C4-2B (cell line): ENCODE measurements around the gene AGPAT1.

ENCODE experiments used
- ZFX ChIP-seq: fragments of 450-650 bp; IDR thresholded peaks from 2 replicates; pipeline ENCODE4 v1.6.1; 2017
- TF ChIP-seq, protein P1 (sequence below): fragments of 450-650 bp; conservative IDR thresholded peaks from 2 replicates; pipeline ENCODE4 v1.5.1; 2017; ENCODE audit warnings: mild to moderate bottlenecking

DNA sequence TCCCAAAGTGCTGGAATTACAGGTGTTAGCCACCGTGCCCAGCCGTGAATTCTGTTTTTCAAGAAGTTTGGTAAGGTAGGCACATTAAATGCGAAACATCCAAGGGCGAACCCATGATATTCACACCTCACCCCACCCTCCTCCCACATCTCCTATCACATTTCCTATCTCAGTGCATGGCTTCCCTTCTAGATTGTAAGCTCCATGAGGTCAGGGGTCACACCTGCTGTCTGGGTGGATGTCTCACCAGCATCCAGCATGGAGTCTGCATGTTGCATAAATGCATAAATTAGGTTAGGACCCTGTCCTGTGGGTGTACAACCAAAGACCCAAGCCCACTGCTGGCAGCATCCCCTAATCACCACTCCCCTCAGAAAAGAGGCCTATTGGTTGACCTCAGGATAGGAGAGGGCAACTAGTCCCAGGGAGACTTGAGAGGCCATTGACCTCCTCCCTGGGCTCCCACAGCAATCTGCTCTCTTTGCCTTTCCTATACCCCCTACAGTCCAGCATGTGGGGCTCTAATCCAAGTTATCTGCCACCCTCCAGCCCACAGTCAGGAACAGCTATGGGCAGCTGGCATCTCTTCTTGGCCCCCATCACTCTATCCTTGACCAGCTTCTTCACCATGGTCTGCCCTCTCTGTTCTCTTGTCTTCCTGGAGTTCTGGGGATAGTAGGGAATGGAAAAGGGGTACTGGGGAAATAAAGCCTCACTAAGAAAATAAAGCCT lies 28.3 kb downstream of the AGPAT1 start:
- TF ChIP-seq, protein P1, sequence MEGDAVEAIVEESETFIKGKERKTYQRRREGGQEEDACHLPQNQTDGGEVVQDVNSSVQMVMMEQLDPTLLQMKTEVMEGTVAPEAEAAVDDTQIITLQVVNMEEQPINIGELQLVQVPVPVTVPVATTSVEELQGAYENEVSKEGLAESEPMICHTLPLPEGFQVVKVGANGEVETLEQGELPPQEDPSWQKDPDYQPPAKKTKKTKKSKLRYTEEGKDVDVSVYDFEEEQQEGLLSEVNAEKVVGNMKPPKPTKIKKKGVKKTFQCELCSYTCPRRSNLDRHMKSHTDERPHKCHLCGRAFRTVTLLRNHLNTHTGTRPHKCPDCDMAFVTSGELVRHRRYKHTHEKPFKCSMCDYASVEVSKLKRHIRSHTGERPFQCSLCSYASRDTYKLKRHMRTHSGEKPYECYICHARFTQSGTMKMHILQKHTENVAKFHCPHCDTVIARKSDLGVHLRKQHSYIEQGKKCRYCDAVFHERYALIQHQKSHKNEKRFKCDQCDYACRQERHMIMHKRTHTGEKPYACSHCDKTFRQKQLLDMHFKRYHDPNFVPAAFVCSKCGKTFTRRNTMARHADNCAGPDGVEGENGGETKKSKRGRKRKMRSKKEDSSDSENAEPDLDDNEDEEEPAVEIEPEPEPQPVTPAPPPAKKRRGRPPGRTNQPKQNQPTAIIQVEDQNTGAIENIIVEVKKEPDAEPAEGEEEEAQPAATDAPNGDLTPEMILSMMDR: no peak
- TF ChIP-seq ZFX: no peak
